GM19351 (cell line): ENCODE results near the gene GSTA4.
"Not testable (repeated sequence)": the region's sequence is repeated elsewhere in the genome, so short reads cannot be mapped to it uniquely, and the experiment has no call there.

Source experiments
- ATAC-seq: cut with Tn5 transposase; IDR thresholded peaks from one replicate; pipeline ENCODE4 v1.9.1; 2021; ENCODE audit warnings: mild to moderate bottlenecking, moderate library complexity; ENCODE audit not compliant: unreplicated experiment

Gene GSTA4

DNA sequence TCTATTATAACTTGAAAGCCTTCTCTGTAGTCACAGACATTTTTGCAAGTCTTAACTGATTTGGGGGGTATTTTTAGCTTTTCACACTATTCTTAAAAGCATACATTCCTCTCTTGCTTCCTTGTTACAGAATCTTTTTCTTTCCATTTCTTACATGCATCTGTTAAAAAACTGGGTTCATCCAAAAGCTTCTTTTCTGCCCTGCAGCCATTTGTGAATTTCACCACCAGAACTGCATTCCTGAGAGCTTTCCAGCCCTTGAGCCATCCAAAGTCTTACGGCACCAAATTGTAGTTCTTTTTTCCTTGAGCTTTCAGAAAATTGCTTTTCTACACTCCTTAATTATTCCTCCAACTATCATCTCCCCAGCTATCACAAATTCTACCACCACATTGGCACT lies 19.7 kb upstream of the GSTA4 start:
- ATAC-seq = no peak

DNA sequence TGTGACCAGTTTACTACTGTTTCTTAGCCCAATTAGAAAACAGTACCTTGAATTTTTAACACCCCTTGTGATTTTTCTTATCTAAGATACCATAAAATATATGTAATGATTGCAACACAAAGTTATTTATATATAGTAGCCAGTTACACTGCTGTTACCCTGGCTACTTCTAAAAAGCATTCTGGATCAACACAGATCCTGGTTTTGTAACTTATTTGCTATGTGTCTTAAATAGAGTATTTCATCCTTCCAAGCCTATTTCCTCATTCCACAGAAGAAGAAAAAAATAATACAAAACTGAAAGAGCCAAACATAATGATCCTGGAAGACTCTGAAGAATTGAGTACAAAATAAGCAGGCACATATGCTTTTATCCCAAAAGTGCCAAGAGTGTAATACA lies 19.0 kb upstream of the GSTA4 start:
- no peak for ATAC-seq

DNA sequence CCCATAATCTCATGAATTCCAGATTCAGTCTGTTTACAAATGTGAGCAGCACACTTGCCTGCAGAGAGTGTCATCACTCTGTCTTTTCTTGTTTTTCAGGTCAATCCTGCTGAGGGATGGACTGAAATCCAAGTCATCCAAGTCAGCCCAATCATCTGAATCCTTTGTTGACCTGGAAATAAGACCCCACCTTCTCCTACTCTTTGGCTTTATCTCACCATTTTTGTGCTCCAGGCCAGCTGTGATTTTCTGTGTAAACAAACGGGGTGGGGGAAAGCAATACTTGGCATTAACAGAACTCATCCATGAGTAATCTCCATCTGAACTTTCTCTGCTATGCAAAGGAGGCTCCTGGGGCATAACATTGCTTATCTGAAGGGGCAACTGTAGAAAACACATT lies 16.9 kb upstream of the GSTA4 start:
- no peak for ATAC-seq

DNA sequence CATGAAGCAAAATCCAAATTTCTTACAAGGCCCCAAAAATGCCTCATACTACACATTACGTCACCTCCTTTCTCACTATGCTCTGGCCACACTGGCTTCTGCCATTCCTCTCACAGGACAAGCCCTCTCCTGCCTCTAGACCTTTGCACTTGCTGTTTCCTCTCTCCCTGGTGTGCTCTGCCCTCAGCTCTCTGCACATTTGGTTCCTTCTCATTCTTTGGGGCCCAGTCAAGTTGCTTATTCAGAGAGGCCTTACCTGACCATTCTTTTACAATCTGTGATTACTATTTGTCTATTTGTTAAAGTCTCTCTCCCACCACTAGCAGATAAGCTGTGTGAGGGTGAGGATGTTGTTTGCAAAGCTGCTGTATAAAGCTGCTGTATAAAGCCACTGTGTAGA lies 15.4 kb upstream of the GSTA4 start:
- ATAC-seq = no peak

- ATAC-seq = no peak
These were observed 14.4 kb upstream of the GSTA4 start for GRCh38 chr6:53009511-53009910.

GRCh38 chr6:53009056-53009455 lies 14.0 kb upstream of the GSTA4 start:
- no peak for ATAC-seq

- ATAC-seq = not testable (repeated sequence)
These were observed 13.2 kb upstream of the GSTA4 start for GRCh38 chr6:53008192-53008687.

DNA sequence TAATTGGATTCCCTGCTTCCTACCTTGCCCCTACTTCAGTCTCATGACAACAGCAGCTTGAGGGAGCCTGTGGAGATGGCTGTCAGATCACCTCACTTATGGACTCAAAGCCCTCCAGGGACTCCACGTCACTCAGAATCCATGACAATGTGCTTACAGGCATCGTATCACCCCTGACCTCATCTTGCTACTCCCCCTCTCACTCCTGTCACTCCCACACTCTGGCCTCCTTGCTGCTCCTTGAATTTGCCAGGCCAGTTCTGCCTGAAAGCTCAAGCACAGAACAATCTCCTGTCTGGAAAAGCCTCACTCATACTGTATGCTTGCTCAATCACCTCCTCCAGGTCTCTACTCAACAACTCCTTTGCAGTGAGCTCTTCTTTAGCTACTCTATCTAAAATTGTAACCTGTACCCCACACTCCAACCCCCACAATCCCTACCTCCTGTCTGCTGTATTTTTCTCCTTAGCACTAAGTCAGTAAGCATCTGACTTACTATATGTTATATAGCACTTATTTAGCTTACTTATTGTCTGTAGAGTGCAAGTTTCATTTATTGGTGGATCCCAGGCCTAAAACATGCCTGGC lies 10.7 kb upstream of the GSTA4 start:
- no peak for ATAC-seq

DNA sequence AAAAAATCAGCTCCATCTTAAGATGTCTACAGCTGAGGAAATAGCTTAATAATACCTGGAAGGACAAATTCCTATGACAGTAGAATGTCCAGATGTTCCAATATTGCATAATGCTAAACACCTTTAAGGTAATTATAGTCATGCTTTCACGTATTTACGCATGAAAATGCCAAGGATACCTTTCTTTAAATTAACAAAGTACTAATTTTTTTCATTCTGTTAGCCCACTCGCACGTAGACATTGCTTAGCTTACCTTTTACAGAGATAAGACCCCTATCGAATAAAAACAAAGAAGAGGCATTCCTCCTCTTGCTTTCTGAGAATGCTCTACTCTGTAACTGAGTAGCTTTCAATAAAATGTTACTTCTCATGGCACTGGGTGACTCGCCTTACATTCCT lies 4.4 kb upstream of the GSTA4 start:
- no peak for ATAC-seq

DNA sequence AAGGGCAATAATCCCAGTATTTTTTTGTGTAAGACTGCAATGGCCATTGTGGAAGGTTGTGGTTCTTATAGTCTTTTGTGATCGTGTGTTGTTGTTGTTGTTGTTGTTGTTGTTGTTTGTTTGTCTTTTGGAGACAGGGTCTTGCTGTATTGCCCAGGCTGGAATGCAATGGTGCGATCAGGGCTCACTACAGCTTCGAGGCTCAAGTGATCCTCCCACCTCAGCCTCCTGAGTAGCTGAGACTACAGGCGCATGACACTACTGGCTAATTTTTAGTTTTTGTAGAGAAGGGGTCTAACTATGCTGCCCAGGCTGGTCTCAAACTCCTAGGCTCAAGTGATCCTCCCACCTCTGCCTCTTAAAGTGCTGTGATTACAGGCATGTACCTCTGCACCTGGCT lies 3.5 kb upstream of the GSTA4 start:
- ATAC-seq = no peak

DNA sequence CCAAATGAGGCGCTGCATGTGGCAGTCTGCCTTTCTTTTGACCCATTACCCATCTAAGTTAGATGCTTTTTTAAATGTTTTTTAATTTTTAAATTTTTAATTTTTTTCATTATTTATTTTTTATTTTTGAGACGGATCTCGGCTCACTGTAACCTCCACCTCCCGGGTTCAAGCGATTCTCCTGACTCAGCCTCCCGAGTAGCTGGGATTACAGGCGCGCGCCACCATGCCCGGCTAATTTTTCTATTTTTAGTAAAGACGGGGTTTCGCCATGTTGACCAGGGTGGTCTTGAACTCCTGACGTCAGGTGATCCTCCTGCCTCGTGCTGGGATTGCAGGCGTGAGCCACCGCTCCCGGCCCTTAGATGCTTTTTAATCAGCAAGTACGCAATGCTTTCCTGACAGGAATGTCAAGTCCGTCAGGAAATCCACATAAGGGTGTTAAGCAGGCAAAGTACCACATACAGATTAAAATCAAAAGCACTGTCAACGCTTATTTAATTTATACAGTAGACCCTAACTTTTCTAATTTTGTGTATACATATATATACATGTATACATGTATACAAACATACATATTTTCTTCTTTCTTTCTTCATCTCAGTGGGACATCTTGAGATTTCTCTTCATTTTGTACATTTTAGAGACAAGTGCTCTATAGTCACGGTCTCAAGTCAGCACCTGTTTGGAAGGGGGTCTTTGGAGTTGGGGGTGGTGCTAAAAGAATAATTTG lies 995 bp upstream of the GSTA4 start:
- no peak for ATAC-seq

DNA sequence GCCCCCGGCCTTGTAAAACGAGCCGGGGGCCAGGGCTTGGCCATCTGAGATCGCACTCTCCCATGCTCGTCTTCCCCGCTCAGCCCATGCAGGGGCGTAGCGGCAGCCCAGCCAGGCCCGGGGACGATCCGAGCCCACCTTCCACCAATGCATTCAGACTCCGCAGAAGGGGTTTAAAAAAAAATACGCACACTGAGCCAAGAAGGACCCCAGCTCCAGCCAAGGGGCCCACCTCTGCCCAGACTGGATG lies 320 bp downstream of the GSTA4 start:
- ATAC-seq = peak; percentile 32

DNA sequence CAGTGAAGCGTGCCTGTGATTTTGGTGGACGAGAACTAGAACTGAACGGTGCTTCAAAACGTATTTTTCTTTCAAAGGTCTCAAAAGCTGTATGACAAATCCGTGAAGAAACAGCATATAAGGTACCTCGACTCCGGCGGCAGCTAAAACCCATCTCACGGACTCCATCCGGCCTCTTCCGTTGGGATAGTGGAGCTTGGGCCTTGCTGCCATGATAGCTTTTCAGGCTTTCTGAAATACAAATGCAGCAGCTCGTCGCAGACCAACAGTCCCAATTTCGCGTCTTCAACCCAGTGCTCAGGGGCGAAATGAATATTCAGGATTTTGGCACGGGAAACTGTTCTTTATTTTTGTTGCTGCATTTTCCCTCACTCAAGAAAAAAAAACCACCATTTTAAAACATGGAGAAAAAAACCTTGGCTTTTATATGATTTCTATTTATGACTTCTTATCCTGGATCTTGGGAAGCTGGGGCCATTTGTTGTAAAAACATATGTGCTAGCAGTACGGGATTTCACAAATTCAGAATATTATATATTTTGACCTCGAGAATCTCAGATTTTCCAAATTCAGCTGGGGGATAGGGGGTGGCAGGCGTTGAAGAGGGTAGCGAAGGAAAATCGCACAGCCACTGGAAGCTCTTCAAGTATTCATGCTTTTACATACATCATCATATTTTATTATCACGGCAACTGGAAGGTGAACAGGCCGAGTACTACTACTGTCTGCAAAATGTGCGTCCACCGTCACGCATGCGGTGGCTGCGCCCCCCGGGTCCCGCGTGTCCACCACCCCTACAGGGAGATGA lies 849 bp downstream of the GSTA4 start:
- ATAC-seq = peak; percentile 5

- ATAC-seq = no peak
These were observed 1.8 kb downstream of the GSTA4 start for GRCh38 chr6:52992980-52993920.

GRCh38 chr6:52990342-52990741 lies 4.7 kb downstream of the GSTA4 start:
- no peak for ATAC-seq

DNA sequence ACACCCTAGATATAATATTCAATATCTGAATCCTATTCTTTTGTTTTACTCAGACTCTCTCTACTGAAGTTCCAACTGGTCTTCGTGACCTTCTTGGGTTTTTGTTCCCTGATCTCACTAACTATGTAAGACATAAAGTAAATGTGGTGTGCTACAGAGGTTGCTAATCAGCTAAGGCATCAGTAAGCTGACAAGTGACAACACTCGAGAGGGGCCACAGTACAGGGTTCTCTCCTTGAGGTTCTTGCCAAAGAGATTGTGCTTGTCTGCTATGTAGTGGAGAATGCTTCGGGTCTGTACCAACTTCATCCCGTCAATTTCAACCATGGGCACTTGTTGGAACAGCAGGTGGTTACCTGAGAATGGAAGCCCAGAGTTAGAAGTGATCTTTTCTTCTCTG lies 9.9 kb downstream of the GSTA4 start:
- no peak for ATAC-seq

GRCh38 chr6:52984247-52984646 lies 10.8 kb downstream of the GSTA4 start:
- ATAC-seq = peak; percentile 56

GRCh38 chr6:52983159-52983848 lies 11.8 kb downstream of the GSTA4 start:
- ATAC-seq = no peak

DNA sequence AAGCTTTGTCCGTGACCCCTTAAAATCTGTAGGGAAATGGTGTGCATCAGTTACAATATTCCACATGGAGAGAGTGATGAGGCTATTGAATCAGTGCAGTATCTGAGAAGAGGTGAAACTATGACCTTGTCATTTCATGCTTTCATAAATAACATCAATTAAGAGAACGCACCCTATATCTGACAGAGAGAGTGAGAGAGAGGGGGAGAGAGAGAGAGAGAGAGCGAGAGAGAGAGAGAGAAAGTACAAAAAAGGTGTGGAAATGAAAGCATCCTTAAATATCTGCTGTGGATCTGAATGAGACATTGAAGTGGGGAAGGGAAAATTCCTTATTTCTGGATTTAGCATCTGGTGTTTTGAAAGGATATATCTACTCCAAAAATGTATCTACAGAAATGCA lies 12.4 kb downstream of the GSTA4 start:
- ATAC-seq = no peak

- ATAC-seq = no peak
These were observed 13.7 kb downstream of the GSTA4 start for GRCh38 chr6:52981222-52981900.
